A673 (cell line): ENCODE measurements around the gene METTL16. TPM values are rescaled to one million over a fixed set of nuclear protein-coding genes. Genes with fewer than 3 reads are reported as not detected.
A peak's percentile ranks its signal among the peaks of the same experiment; 100 is the strongest.

ENCODE experiments used
- BruUV-seq: library from RNA; stranded (reverse); fragments of 400-500 nt; replicated peaks from 2 replicates; lab custom pipeline; 2021; lab: Mats Ljungman, UMichigan
- CTCF ChIA-PET: fragments of 300-600 bp; sonication (Branson Sonifier 250); formaldehyde crosslinking; loops from one replicate; lab custom pipeline; 2022; ENCODE audit warnings: antibody characterized with exemption; lab: Charles Lee
- POLR2A ChIA-PET: fragments of 300-600 bp; sonication (Branson Sonifier 250); formaldehyde crosslinking; loops from one replicate; lab custom pipeline; 2022; ENCODE audit warnings: antibody characterized with exemption; ENCODE audit not compliant: low non-redundant PET; lab: Charles Lee
- DNase-seq: peaks from one replicate; pipeline ENCODE4 v3.0.0-alpha.2; 2015; ENCODE audit warnings: low spot score
- H3K27ac ChIP-seq: fragments of 200-600 bp; sonication (generic); 2 replicates; pipeline ENCODE4 v1.5.1; 2016; ENCODE audit warnings: mixed run types, low read depth, mild to moderate bottlenecking, mixed read lengths, antibody characterized with exemption, low read length; ENCODE audit not compliant: poor library complexity, severe bottlenecking
- H3K27me3 ChIP-seq: fragments of 200-600 bp; sonication (generic); replicated peaks from 2 replicates; pipeline ENCODE4 v1.6.1; 2017; ENCODE audit warnings: mixed run types, low read depth, mild to moderate bottlenecking, mixed read lengths, antibody characterized with exemption, low read length; ENCODE audit not compliant: insufficient read depth, poor library complexity
- H3K36me3 ChIP-seq: fragments of 200-600 bp; sonication (generic); 2 replicates; pipeline ENCODE4 v1.6.1; 2016; ENCODE audit warnings: mixed run types, mild to moderate bottlenecking, mixed read lengths, antibody characterized with exemption, low read length; ENCODE audit not compliant: insufficient read depth, poor library complexity, severe bottlenecking
- H3K4me1 ChIP-seq: fragments of 200-600 bp; sonication (generic); 2 replicates; pipeline ENCODE4 v1.6.1; 2017; ENCODE audit warnings: mixed run types, mild to moderate bottlenecking, mixed read lengths, antibody characterized with exemption, low read length; ENCODE audit not compliant: insufficient read depth, poor library complexity, severe bottlenecking
- H3K4me3 ChIP-seq: fragments of 200-600 bp; sonication (generic); 2 replicates; pipeline ENCODE4 v1.5.1; 2016; ENCODE audit warnings: low read depth, mixed run types, mild to moderate bottlenecking, mixed read lengths, low read length; ENCODE audit not compliant: poor library complexity, severe bottlenecking
- H3K9me3 ChIP-seq: fragments of 200-600 bp; sonication (generic); 2 replicates; pipeline ENCODE4 v1.6.1; 2016; ENCODE audit warnings: mixed run types, low read depth, mild to moderate bottlenecking, mixed read lengths, antibody characterized with exemption, low read length; ENCODE audit not compliant: poor library complexity, severe bottlenecking
- CTCF ChIP-seq: fragments of 300-800, 200-600 bp; sonication (generic); conservative IDR thresholded peaks from 2 replicates; pipeline ENCODE4 v1.5.1; 2017; ENCODE audit warnings: low read depth, mild to moderate bottlenecking, antibody characterized with exemption, low read length, moderate library complexity, mixed read lengths
- EZH2 ChIP-seq: fragments of 200-600 bp; sonication (generic); IDR thresholded peaks from 2 replicates; pipeline ENCODE4 v1.6.1; 2017; ENCODE audit warnings: borderline replicate concordance, low read depth, mild to moderate bottlenecking, mixed read lengths, antibody characterized with exemption, low read length; ENCODE audit not compliant: poor library complexity, severe bottlenecking
- intact Hi-C: fragments of 100-400 bp; cut with micrococcal nuclease; formaldehyde crosslinking; loops from one replicate; pipeline ENCODE4 v1.10.0; 2022; ENCODE audit not compliant: unreplicated experiment
- total RNA-seq: library from RNA; stranded (reverse); gene quantifications from 2 replicates; pipeline ENCODE4 v1.2.3, GENCODE V29; 2021

The METTL16 gene
- total RNA-seq, 1 experiment from 2014 or later = 50.8 TPM

GRCh38 chr17:2390199-2390836 is 121.4 kb downstream of the METTL16 start:
- ChIA-PET POLR2A (no interaction called here), CTCF (no interaction called here)
- intact Hi-C loops = no loop called here
- no peaks in the 10 kb centered on the region for H3K9me3 ChIP-seq
- no peaks in the 10 kb centered on the region for H3K27me3 ChIP-seq
- peaks cover 23% of the 10 kb centered on the region for H3K4me1 ChIP-seq
- DNase-seq = no peak
- no peak overlapping the region for H3K4me3 ChIP-seq
- peaks cover 11% of the 10 kb centered on the region for H3K36me3 ChIP-seq
- BruUV-seq = no TSS peak
- TF ChIP-seq CTCF (no peak), EZH2 (no peak)
- H3K27ac ChIP-seq = no peak overlapping the region

DNA sequence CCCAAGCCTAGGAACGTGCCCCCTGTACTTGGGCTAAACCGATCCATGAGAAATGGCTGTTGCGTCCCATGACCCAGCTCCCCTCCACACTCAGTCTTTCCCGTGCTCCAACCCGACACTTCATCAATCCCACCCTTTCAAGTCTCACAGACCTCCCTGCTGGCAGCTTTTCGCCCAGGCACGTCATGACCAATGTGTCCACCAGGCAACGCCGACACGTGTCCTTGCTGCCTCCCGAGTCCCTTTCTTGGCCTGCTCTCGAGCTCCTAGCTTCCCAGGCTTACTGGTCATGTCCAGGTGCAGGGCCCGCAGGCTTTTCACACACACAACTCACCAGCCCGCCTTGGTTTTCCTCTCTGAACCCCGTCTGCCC is 123.0 kb downstream of the METTL16 start:
- Histone ChIP-seq H3K9me3 (no peaks in the 10 kb centered on the region), H3K27me3 (no peaks in the 10 kb centered on the region), H3K36me3 (peaks cover 11% of the 10 kb centered on the region), H3K27ac (no peak overlapping the region), H3K4me3 (no peak overlapping the region), H3K4me1 (peaks cover 9% of the 10 kb centered on the region)
- BruUV-seq = no TSS peak
- CTCF ChIA-PET = interaction anchor here (1.2 kb wide), 1 partner anchor 27 kb away, joined by 4 read pairs; no protein-coding TSS in a partner anchor
- POLR2A ChIA-PET = no interaction called here
- DNase-seq = peak; percentile 41
- intact Hi-C loops = loop anchor here (10.0 kb wide), 1 partner anchor 296 kb away; no protein-coding TSS in a partner anchor
- no peak for TF ChIP-seq CTCF
- no peak for TF ChIP-seq EZH2

GRCh38 chr17:2388020-2388682 is 123.5 kb downstream of the METTL16 start:
- ChIA-PET POLR2A (no interaction called here), CTCF (interaction anchor here (1.2 kb wide), 1 partner anchor 28 kb away, joined by 4 read pairs; no protein-coding TSS in a partner anchor)
- BruUV-seq = no TSS peak
- Histone ChIP-seq H3K27me3 (no peaks in the 10 kb centered on the region), H3K27ac (no peak overlapping the region), H3K4me3 (no peak overlapping the region), H3K36me3 (peaks cover 11% of the 10 kb centered on the region), H3K9me3 (no peaks in the 10 kb centered on the region), H3K4me1 (peaks cover 9% of the 10 kb centered on the region)
- intact Hi-C loops = loop anchor here (10.0 kb wide), 1 partner anchor 297 kb away; no protein-coding TSS in a partner anchor
- TF ChIP-seq CTCF (no peak), EZH2 (no peak)
- DNase-seq = no peak
